PC-3 (cell line): ENCODE data around the gene AKR1C1.
"Not testable (repeated sequence)": the region's sequence is repeated elsewhere in the genome, so short reads cannot be mapped to it uniquely, and the experiment has no call there.

ENCODE experiments used
- EZH2 ChIP-seq: fragments of 300-600 bp; sonication (generic); IDR thresholded peaks from one replicate; pipeline ENCODE4 v1.6.1; 2017; ENCODE audit warnings: antibody characterized with exemption, mild to moderate bottlenecking, low read length; ENCODE audit not compliant: unreplicated experiment
- EZH2phosphoT487 ChIP-seq: fragments of 300-600 bp; sonication (generic); IDR thresholded peaks from 2 replicates; pipeline ENCODE4 v1.6.1; 2018; ENCODE audit warnings: mild to moderate bottlenecking, antibody characterized with exemption, low read length, borderline replicate concordance
- TF ChIP-seq, protein P1 (sequence below): fragments of 300-600 bp; sonication (generic); conservative IDR thresholded peaks from 2 replicates; pipeline ENCODE4 v1.5.1; 2017; ENCODE audit warnings: antibody characterized with exemption, low read depth, mild to moderate bottlenecking, low read length

DNA sequence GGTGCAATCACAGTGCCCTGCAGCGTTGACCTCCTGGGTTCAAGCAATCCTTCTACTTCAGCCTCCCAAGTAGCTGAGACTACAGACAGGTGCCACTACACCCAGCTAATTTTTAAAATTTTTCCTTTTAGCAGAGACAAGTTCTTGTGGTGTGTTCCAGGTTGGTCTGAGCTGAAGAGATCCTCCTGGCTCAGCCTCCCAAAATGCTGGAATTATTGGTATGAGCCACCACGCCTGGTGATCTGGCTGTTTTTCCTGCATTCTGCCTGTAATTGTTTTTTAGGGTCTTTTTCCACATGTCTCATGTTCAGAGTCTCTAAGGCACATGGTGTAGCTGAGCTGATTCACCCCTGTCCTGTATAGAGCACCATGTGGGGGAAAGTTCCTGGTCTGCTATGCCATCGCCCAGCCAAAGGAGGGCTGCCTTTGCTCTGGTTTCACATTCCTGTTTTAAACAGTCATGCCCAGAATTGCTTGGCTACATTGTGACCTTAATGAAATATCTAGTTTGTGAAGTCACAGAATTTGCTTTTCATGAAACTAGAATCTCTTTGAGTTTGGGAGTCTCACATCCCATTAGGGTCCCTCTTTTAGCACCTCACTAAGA is 55.6 kb downstream of the AKR1C1 start:
- TF ChIP-seq, protein P1, sequence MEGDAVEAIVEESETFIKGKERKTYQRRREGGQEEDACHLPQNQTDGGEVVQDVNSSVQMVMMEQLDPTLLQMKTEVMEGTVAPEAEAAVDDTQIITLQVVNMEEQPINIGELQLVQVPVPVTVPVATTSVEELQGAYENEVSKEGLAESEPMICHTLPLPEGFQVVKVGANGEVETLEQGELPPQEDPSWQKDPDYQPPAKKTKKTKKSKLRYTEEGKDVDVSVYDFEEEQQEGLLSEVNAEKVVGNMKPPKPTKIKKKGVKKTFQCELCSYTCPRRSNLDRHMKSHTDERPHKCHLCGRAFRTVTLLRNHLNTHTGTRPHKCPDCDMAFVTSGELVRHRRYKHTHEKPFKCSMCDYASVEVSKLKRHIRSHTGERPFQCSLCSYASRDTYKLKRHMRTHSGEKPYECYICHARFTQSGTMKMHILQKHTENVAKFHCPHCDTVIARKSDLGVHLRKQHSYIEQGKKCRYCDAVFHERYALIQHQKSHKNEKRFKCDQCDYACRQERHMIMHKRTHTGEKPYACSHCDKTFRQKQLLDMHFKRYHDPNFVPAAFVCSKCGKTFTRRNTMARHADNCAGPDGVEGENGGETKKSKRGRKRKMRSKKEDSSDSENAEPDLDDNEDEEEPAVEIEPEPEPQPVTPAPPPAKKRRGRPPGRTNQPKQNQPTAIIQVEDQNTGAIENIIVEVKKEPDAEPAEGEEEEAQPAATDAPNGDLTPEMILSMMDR, result peak; percentile 31; the same call in 1 of the 2 replicates
- not testable (repeated sequence) for TF ChIP-seq EZH2, EZH2phosphoT487
